ENCODE data around the gene MAPK8IP1. TPM values are rescaled to one million over a fixed set of nuclear protein-coding genes. Genes with fewer than 3 reads are reported as not detected.

Gene MAPK8IP1
- total and polyA plus RNA-seq, 2 experiments from 2014 or later, result 5.9 to 39.4 TPM

DNA sequence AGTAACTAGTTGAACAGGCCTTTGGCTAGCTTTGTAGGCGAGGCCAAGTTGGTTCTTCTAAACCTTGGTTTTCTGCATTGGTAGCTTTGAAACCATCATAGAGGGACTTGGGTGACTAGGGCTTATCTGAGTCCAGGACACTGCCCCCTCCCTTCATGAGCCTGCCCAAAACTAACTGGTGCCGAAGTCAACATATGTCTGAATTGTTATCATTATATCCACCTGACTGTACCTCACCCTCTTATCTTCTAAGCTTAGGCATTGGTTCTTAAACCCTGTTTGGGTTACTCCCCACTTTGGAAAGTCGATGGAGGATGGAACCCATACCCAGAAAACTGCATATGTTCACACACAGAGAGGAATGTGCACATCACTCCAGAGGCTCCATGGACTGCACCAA, 7.6 kb upstream of the MAPK8IP1 start (continued):
- TF ChIP-seq, protein P1, sequence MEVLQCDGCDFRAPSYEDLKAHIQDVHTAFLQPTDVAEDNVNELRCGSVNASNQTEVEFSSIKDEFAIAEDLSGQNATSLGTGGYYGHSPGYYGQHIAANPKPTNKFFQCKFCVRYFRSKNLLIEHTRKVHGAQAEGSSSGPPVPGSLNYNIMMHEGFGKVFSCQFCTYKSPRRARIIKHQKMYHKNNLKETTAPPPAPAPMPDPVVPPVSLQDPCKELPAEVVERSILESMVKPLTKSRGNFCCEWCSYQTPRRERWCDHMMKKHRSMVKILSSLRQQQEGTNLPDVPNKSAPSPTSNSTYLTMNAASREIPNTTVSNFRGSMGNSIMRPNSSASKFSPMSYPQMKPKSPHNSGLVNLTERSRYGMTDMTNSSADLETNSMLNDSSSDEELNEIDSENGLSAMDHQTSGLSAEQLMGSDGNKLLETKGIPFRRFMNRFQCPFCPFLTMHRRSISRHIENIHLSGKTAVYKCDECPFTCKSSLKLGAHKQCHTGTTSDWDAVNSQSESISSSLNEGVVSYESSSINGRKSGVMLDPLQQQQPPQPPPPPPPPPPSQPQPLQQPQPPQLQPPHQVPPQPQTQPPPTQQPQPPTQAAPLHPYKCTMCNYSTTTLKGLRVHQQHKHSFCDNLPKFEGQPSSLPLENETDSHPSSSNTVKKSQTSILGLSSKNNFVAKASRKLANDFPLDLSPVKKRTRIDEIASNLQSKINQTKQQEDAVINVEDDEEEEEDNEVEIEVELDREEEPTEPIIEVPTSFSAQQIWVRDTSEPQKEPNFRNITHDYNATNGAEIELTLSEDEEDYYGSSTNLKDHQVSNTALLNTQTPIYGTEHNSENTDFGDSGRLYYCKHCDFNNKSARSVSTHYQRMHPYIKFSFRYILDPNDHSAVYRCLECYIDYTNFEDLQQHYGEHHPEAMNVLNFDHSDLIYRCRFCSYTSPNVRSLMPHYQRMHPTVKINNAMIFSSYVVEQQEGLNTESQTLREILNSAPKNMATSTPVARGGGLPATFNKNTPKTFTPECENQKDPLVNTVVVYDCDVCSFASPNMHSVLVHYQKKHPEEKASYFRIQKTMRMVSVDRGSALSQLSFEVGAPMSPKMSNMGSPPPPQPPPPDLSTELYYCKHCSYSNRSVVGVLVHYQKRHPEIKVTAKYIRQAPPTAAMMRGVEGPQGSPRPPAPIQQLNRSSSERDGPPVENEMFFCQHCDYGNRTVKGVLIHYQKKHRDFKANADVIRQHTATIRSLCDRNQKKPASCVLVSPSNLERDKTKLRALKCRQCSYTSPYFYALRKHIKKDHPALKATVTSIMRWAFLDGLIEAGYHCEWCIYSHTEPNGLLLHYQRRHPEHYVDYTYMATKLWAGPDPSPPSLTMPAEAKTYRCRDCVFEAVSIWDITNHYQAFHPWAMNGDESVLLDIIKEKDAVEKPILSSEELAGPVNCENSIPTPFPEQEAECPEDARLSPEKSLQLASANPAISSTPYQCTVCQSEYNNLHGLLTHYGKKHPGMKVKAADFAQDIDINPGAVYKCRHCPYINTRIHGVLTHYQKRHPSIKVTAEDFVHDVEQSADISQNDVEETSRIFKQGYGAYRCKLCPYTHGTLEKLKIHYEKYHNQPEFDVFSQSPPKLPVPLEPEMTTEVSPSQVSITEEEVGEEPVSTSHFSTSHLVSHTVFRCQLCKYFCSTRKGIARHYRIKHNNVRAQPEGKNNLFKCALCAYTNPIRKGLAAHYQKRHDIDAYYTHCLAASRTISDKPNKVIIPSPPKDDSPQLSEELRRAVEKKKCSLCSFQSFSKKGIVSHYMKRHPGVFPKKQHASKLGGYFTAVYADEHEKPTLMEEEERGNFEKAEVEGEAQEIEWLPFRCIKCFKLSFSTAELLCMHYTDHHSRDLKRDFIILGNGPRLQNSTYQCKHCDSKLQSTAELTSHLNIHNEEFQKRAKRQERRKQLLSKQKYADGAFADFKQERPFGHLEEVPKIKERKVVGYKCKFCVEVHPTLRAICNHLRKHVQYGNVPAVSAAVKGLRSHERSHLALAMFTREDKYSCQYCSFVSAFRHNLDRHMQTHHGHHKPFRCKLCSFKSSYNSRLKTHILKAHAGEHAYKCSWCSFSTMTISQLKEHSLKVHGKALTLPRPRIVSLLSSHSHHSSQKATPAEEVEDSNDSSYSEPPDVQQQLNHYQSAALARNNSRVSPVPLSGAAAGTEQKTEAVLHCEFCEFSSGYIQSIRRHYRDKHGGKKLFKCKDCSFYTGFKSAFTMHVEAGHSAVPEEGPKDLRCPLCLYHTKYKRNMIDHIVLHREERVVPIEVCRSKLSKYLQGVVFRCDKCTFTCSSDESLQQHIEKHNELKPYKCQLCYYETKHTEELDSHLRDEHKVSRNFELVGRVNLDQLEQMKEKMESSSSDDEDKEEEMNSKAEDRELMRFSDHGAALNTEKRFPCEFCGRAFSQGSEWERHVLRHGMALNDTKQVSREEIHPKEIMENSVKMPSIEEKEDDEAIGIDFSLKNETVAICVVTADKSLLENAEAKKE (CRISPR knock-in tag; IDR thresholded peaks at IDR 0.05), result no peak

DNA sequence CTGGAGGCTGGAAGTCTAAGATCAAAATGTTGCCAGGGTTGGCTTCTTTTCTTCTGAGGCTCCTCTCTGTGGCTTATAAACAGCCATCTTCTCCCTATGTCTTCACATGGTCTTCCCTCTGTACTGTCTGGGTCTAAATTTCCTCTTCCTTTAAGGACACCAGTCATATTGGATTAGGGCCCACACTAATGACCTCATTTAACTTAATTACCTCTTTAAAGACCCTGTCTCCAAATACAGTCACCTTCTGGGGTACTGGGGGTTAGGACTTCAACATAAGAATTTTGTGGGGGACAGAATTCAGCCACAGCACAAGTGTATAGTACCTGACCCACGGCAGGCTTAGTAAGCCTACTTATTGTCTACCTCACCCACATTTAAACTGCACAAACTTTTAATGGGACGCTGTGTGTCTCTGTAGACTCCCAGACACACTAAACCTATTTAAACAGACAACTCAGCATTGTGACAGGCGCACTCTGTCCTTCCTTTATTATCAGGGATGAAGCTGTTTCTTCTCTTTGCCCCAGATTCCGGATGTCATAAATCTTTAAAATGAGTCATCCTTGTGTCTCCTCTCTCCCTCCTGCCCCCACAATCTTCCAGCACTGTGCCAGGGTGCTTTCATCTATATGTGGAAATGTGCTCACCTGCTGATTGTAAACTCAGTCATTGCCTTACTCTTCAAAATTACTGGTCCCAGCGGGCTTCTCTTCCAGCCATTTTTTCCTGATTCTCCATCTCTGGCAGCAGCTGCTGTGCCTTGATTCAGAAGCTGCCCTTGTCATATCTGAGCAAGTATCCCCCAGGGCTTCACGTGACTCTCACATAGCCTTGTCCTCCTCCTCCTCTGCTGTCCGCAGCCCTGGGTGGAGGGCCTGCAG, 5.4 kb upstream of the MAPK8IP1 start:
- Mint-ChIP-seq H3K4me1 (peaks cover 21% of the 10 kb centered on the region), H3K36me3 (ENCODE audit: low read depth) (no peaks in the 10 kb centered on the region; the same call in 2 of the 3 replicates), H3K27ac (no peak overlapping the region), H3K4me3 (no peak overlapping the region), H3K27me3 (ENCODE audit: insufficient read depth, low read depth, poor library complexity) (peaks cover 4% of the 10 kb centered on the region), H3K9me3 (no peaks in the 10 kb centered on the region)
- Histone ChIP-seq H3K27me3 (ENCODE audit: insufficient read depth) (no peaks in the 10 kb centered on the region), H3F3A (replicated peaks; ENCODE audit: low read depth) (no peaks in the 10 kb centered on the region), H2AFZ (no peak overlapping the region), H3K4me2 (no peak overlapping the region), H3K4me3 (no peak overlapping the region), H4K20me1 (replicated peaks; ENCODE audit: insufficient read depth) (no peaks in the 10 kb centered on the region), H3K4me1 (ENCODE audit: insufficient read depth) (peaks cover 17% of the 10 kb centered on the region), H3K9me2 (ENCODE audit: insufficient read depth) (no peaks in the 10 kb centered on the region), H3K79me2 (replicated peaks; ENCODE audit: insufficient read depth) (no peaks in the 10 kb centered on the region), H3K27ac (ENCODE audit: low read depth) (no peak overlapping the region), H3K36me3 (ENCODE audit: insufficient read depth) (no peaks in the 10 kb centered on the region)
- no peak for DNase-seq (ENCODE audit: low spot score)
- no peak for TF ChIP-seq NANOG (IDR thresholded peaks at IDR 0.05; ENCODE audit: borderline replicate concordance)
- ATAC-seq, result no peak
